H9 (cell line): ENCODE measurements around the gene ZC3H12D. TPM values are rescaled to one million over a fixed set of nuclear protein-coding genes. Genes with fewer than 3 reads are reported as not detected.

Source experiments
- DNase-seq: peaks from one replicate; pipeline ENCODE4 v3.0.0-alpha.2; 2017
- H2AFZ ChIP-seq: one replicate; pipeline ENCODE4 v1.6.1; 2013; ENCODE audit warnings: mild to moderate bottlenecking, low read length, control low read depth, moderate library complexity
- H2AK5ac ChIP-seq: 2 replicates; pipeline ENCODE4 v1.6.1; 2013; ENCODE audit warnings: low read length, control low read depth, mixed read lengths; ENCODE audit not compliant: insufficient read length
- H2BK120ac ChIP-seq: one replicate; pipeline ENCODE4 v1.6.1; 2013; ENCODE audit warnings: low read depth, mild to moderate bottlenecking, low read length, control low read depth, inconsistent platforms; ENCODE audit not compliant: poor library complexity, severe bottlenecking
- H2BK12ac ChIP-seq: 2 replicates; pipeline ENCODE4 v1.6.1; 2013; ENCODE audit warnings: low read length, control low read depth, mixed read lengths, low read depth; ENCODE audit not compliant: insufficient read length
- H2BK15ac ChIP-seq: 2 replicates; pipeline ENCODE4 v1.6.1; 2013; ENCODE audit warnings: low read depth, low read length, control low read depth
- H2BK20ac ChIP-seq: one replicate; pipeline ENCODE4 v1.6.1; 2013; ENCODE audit warnings: low read depth, mild to moderate bottlenecking, low read length, control low read depth, inconsistent platforms; ENCODE audit not compliant: poor library complexity, severe bottlenecking
- H2BK5ac ChIP-seq: 2 replicates; pipeline ENCODE4 v1.6.1; 2013; ENCODE audit warnings: low read length, control low read depth, mixed read lengths; ENCODE audit not compliant: insufficient read length
- H3K14ac ChIP-seq: 2 replicates; pipeline ENCODE4 v1.6.1; 2013; ENCODE audit warnings: low read length, control low read depth; ENCODE audit not compliant: insufficient read depth
- H3K18ac ChIP-seq: 2 replicates; pipeline ENCODE4 v1.6.1; 2013; ENCODE audit warnings: low read depth, mild to moderate bottlenecking, mixed read lengths, low read length, control low read depth; ENCODE audit not compliant: insufficient read length
- H3K23ac ChIP-seq: 2 replicates; pipeline ENCODE4 v1.6.1; 2013; ENCODE audit warnings: low read length, control low read depth, mixed read lengths, low read depth; ENCODE audit not compliant: insufficient read length
- H3K23me2 ChIP-seq: 2 replicates; pipeline ENCODE4 v1.6.1; 2013; ENCODE audit warnings: low read depth, mild to moderate bottlenecking, mixed read lengths, low read length, control low read depth; ENCODE audit not compliant: insufficient read length, poor library complexity, severe bottlenecking
- H3K27ac ChIP-seq: 2 replicates; pipeline ENCODE4 v1.5.1; 2013; ENCODE audit warnings: low read length, control low read depth, mixed read lengths, low read depth; ENCODE audit not compliant: insufficient read length
- H3K27me3 ChIP-seq: 2 replicates; pipeline ENCODE4 v1.6.1; 2013; ENCODE audit warnings: low read length, control low read depth, inconsistent platforms; ENCODE audit not compliant: insufficient read depth
- H3K4ac ChIP-seq: 2 replicates; pipeline ENCODE4 v1.6.1; 2013; ENCODE audit warnings: low read depth, mild to moderate bottlenecking, control low read depth, inconsistent platforms, low read length, moderate library complexity
- H3K4me1 ChIP-seq: 2 replicates; pipeline ENCODE4 v1.6.1; 2013; ENCODE audit warnings: low read length, control low read depth, inconsistent platforms; ENCODE audit not compliant: insufficient read depth
- H3K4me2 ChIP-seq: 2 replicates; pipeline ENCODE4 v1.6.1; 2013; ENCODE audit warnings: low read length, control low read depth, mixed read lengths; ENCODE audit not compliant: insufficient read length, insufficient read depth
- H3K56ac ChIP-seq: 2 replicates; pipeline ENCODE4 v1.6.1; 2013; ENCODE audit warnings: low read depth, mild to moderate bottlenecking, mixed read lengths, low read length, control low read depth; ENCODE audit not compliant: insufficient read length
- H3K79me1 ChIP-seq: 2 replicates; pipeline ENCODE4 v1.6.1; 2013; ENCODE audit warnings: low read depth, mild to moderate bottlenecking, moderate library complexity, low read length, control low read depth, inconsistent platforms; ENCODE audit not compliant: insufficient read depth, poor library complexity, severe bottlenecking
- H3K79me2 ChIP-seq: 2 replicates; pipeline ENCODE4 v1.6.1; 2013; ENCODE audit warnings: low read length, control low read depth, inconsistent platforms; ENCODE audit not compliant: insufficient read depth
- H3K9ac ChIP-seq: 2 replicates; pipeline ENCODE4 v1.6.1; 2013; ENCODE audit warnings: low read length, control low read depth, mixed read lengths; ENCODE audit not compliant: insufficient read length; ENCODE audit errors: extremely low read depth
- H3K9me3 ChIP-seq: one replicate; pipeline ENCODE4 v1.6.1; 2013; ENCODE audit warnings: low read depth, low read length, inconsistent platforms; ENCODE audit not compliant: control insufficient read depth
- H3T11ph ChIP-seq: one replicate; pipeline ENCODE4 v1.6.1; 2013; ENCODE audit warnings: mild to moderate bottlenecking, low read length, control low read depth, inconsistent platforms
- H4K20me1 ChIP-seq: one replicate; pipeline ENCODE4 v1.6.1; 2013; ENCODE audit not compliant: control insufficient read depth, insufficient read length, insufficient read depth
- H4K5ac ChIP-seq: 2 replicates; pipeline ENCODE4 v1.6.1; 2013; ENCODE audit warnings: low read depth, mild to moderate bottlenecking, mixed read lengths, low read length, control low read depth; ENCODE audit not compliant: insufficient read length
- H4K8ac ChIP-seq: replicated peaks from 2 replicates; pipeline ENCODE4 v1.6.1; 2013; ENCODE audit warnings: low read length, control low read depth, mixed read lengths, low read depth; ENCODE audit not compliant: insufficient read length
- H4K91ac ChIP-seq: 2 replicates; pipeline ENCODE4 v1.6.1; 2013; ENCODE audit warnings: low read depth, mild to moderate bottlenecking, moderate library complexity, mixed read lengths, low read length, control low read depth; ENCODE audit not compliant: insufficient read length
- H3K27ac Mint-ChIP-seq, 3 experiments: 2 replicates in 2 of 3; 3 replicates in 1 of 3; pipeline ENCODE4 v1.8.0; 2020 to 2021; ENCODE audit warnings: mixed read lengths in 3 of 3, mild to moderate bottlenecking in 1 of 3, moderate library complexity in 1 of 3
- H3K27me3 Mint-ChIP-seq: 2 replicates; pipeline ENCODE4 v1.8.0; 2021; ENCODE audit warnings: low read depth, mild to moderate bottlenecking, moderate library complexity, mixed read lengths
- H3K36me3 Mint-ChIP-seq, 3 experiments: 2 replicates in 2 of 3; 3 replicates in 1 of 3; pipeline ENCODE4 v1.8.0; 2020 to 2021; ENCODE audit warnings: low read depth in 3 of 3, mixed read lengths in 3 of 3; ENCODE audit not compliant: insufficient read depth in 1 of 3
- H3K4me1 Mint-ChIP-seq, 2 experiments: 2 replicates each; pipeline ENCODE4 v1.8.0; 2020; ENCODE audit warnings: mixed read lengths in 2 of 2
- H3K4me3 Mint-ChIP-seq, 2 experiments: 2 replicates in 1 of 2; 3 replicates in 1 of 2; pipeline ENCODE4 v1.8.0; 2020 to 2021; ENCODE audit warnings: mild to moderate bottlenecking in 2 of 2, mixed read lengths in 2 of 2, moderate library complexity in 1 of 2
- H3K9me3 Mint-ChIP-seq, 2 experiments: 2 replicates in 1 of 2; 3 replicates in 1 of 2; pipeline ENCODE4 v1.8.0; 2020; ENCODE audit warnings: mild to moderate bottlenecking in 2 of 2, mixed read lengths in 2 of 2, moderate library complexity in 1 of 2
- CTCF ChIP-seq: fragments of 200-600 bp; sonication (generic); conservative IDR thresholded peaks from 3 replicates; pipeline ENCODE4 v1.8.0; 2021; ENCODE audit warnings: antibody characterized with exemption, mild to moderate bottlenecking
- WGBS: extraction: QIAGEN DNeasy Blood & Tissue Kit; methylation state at CpG from one replicate; pipeline ENCODE4 v1.1.7; 2013; ENCODE audit warnings: missing lambda C conversion rate, low lambda C conversion rate, mixed read lengths; ENCODE audit not compliant: insufficient read length; ENCODE audit errors: extremely low coverage; 5-methylcytosine and 5-hydroxymethylcytosine counted together
- total RNA-seq: library from RNA; stranded (reverse); gene quantifications from 2 replicates; pipeline ENCODE4 v1.2.1, GENCODE V29; 2021

Gene ZC3H12D
- total RNA-seq, 1 experiment from 2014 or later: 0.07 TPM

GRCh38 chr6:149487316-149487715 lies 2.5 kb upstream of the ZC3H12D start:
- Histone ChIP-seq H2BK120ac (no peak overlapping the region), H3T11ph (no peak overlapping the region), H2BK5ac (no peak overlapping the region), H4K5ac (no peak overlapping the region), H2BK12ac (no peak overlapping the region), H2BK20ac (no peak overlapping the region), H3K9me3 (no peaks in the 10 kb centered on the region), H4K20me1 (no peaks in the 10 kb centered on the region), H3K4me2 (no peak overlapping the region), H4K91ac (no peak overlapping the region), H3K56ac (no peak overlapping the region), H3K79me1 (no peaks in the 10 kb centered on the region), H3K27ac (no peak overlapping the region), H3K18ac (no peak overlapping the region), H3K4me1 (no peaks in the 10 kb centered on the region), H2BK15ac (no peak overlapping the region), H3K79me2 (no peaks in the 10 kb centered on the region), H3K27me3 (no peaks in the 10 kb centered on the region), H4K8ac (no peak overlapping the region), H3K14ac (no peak overlapping the region), H3K9ac (no peak overlapping the region), H2AK5ac (no peak overlapping the region), H2AFZ (no peak overlapping the region), H3K23me2 (no peaks in the 10 kb centered on the region), H3K23ac (no peak overlapping the region), H3K4ac (no peak overlapping the region)
- no peak for TF ChIP-seq CTCF
- Mint-ChIP-seq H3K4me3 (no peak overlapping the region), H3K27ac (no peak overlapping the region; a peak in 1 of 7 replicates), H3K36me3 (no peaks in the 10 kb centered on the region), H3K9me3 (no peaks in the 10 kb centered on the region), H3K27me3 (no peaks in the 10 kb centered on the region), H3K4me1 (peaks cover 6 to 9% of the 10 kb centered on the region in 2 experiments)
- no CpG with 5 or more reads among the region's 4 CpGs for WGBS
- no peak for DNase-seq
